C4-2B (cell line): ENCODE results near the gene CLCF1.

ENCODE experiments used
- H3K27ac ChIP-seq: fragments of 450-650 bp; 2 replicates; pipeline ENCODE4 v1.5.1; 2017
- CTCF ChIP-seq: fragments of 450-650 bp; conservative IDR thresholded peaks from 2 replicates; pipeline ENCODE4 v1.5.1; 2017; ENCODE audit warnings: mild to moderate bottlenecking
- ZFX ChIP-seq: fragments of 450-650 bp; IDR thresholded peaks from 2 replicates; pipeline ENCODE4 v1.6.1; 2017

Gene CLCF1

GRCh38 chr11:67417425-67417824 is 44.0 kb upstream of the CLCF1 start:
- peak overlapping the region; percentile 87 for H3K27ac ChIP-seq
- TF ChIP-seq ZFX = no peak
- TF ChIP-seq CTCF = no peak

GRCh38 chr11:67416416-67417335 is 43.3 kb upstream of the CLCF1 start:
- TF ChIP-seq CTCF = no peak
- no peak for TF ChIP-seq ZFX
- peak overlapping the region; percentile 87 for H3K27ac ChIP-seq

- peak within 1 kb of the TSS; percentile 87 for H3K27ac ChIP-seq
- TF ChIP-seq CTCF = no peak
- TF ChIP-seq ZFX = no peak
Observed at GRCh38 chr11:67415501-67416304, 42.3 kb upstream of the CLCF1 start, which contains the start of gene CARNS1. Gene CARNS1 (plus strand): TSS chr11:67415678. CDS start chr11:67416200, 522 bp downstream.

- no peak overlapping the region for H3K27ac ChIP-seq
- TF ChIP-seq CTCF (no peak), ZFX (no peak)
Observed at GRCh38 chr11:67413266-67413849, 40.0 kb upstream of the CLCF1 start.

- no peak for TF ChIP-seq ZFX
- no peak for TF ChIP-seq CTCF
- no peak overlapping the region for H3K27ac ChIP-seq
Observed at GRCh38 chr11:67412495-67413179, 39.2 kb upstream of the CLCF1 start.

- TF ChIP-seq CTCF (no peak), ZFX (no peak)
- H3K27ac ChIP-seq = no peak overlapping the region
Observed at GRCh38 chr11:67411785-67412152, 38.4 kb upstream of the CLCF1 start.
